ENCODE results near the gene PTBP1.
"Not testable (repeated sequence)": the region's sequence is repeated elsewhere in the genome, so short reads cannot be mapped to it uniquely, and the experiment has no call there.

Gene PTBP1

GRCh38 chr19:811506-812048 is 14.3 kb downstream of the PTBP1 start:
- DNase-seq: no peak

GRCh38 chr19:812049-812746 is 14.9 kb downstream of the PTBP1 start:
- peak in 1 of 2 experiments; percentile 47 for DNase-seq

- no peak for DNase-seq
These were observed 15.5 kb downstream of the PTBP1 start for GRCh38 chr19:812747-813218.

GRCh38 chr19:813219-814151 is 16.2 kb downstream of the PTBP1 start:
- no peak for DNase-seq

GRCh38 chr19:814152-815078 is 17.2 kb downstream of the PTBP1 start:
- DNase-seq: no peak

- DNase-seq: no peak
These were observed 18.0 kb downstream of the PTBP1 start for GRCh38 chr19:815079-815774.

GRCh38 chr19:815775-816499 is 18.7 kb downstream of the PTBP1 start:
- no peak for DNase-seq

- no peak for DNase-seq
These were observed 19.2 kb downstream of the PTBP1 start for GRCh38 chr19:816500-816857.

- DNase-seq: not testable (repeated sequence)
These were observed 23.0 kb downstream of the PTBP1 start for GRCh38 chr19:820212-820611.

- DNase-seq: no peak
These were observed 24.1 kb downstream of the PTBP1 start for GRCh38 chr19:821231-821824.

GRCh38 chr19:821825-822503 is 24.7 kb downstream of the PTBP1 start, which contains the start of gene PLPPR3:
PLPPR3 (minus strand) TSS chr19:821955; CDS start chr19:821559, 396 bp downstream.
- DNase-seq: no peak

- peak in 1 of 2 experiments; percentile 56 for DNase-seq
These were observed 26.4 kb downstream of the PTBP1 start for GRCh38 chr19:823565-824121.

- DNase-seq: no peak
These were observed 27.6 kb downstream of the PTBP1 start for GRCh38 chr19:824885-825284.

- no peak for DNase-seq
These were observed 28.8 kb downstream of the PTBP1 start for GRCh38 chr19:825897-826644.

- DNase-seq: no peak
These were observed 30.1 kb downstream of the PTBP1 start for GRCh38 chr19:827314-827709.

- no peak for DNase-seq
These were observed 30.6 kb downstream of the PTBP1 start, which contains the start of gene AZU1 for GRCh38 chr19:827710-828321. AZU1 (plus strand) TSS chr19:827837; CDS start chr19:827847, 10 bp downstream.

GRCh38 chr19:829129-829758 is 32.0 kb downstream of the PTBP1 start:
- no peak for DNase-seq
